GM23338 (cell line): ENCODE results near the gene GPRIN2. TPM values are rescaled to one million over a fixed set of nuclear protein-coding genes. Genes with fewer than 3 reads are reported as not detected.

Source experiments
- ATAC-seq: fragments of 200-7000 bp; cut with Tn5 transposase; 3 replicates; pipeline ENCODE4 v1.9.1; 2020
- DNase-seq: peaks from one replicate; pipeline ENCODE4 v3.0.0-alpha.2; 2015; ENCODE audit warnings: low spot score
- H2AFZ ChIP-seq: fragments of 200-600 bp; sonication (generic); 2 replicates; pipeline ENCODE4 v1.8.0; 2016; ENCODE audit warnings: antibody characterized with exemption, mild to moderate bottlenecking, moderate library complexity
- H3F3A ChIP-seq: fragments of 200-600 bp; sonication (generic); replicated peaks from 2 replicates; pipeline ENCODE4 v1.8.0; 2017; ENCODE audit warnings: antibody characterized with exemption, mixed run types, low read depth
- H3K27ac ChIP-seq: fragments of 200-600 bp; sonication (generic); 2 replicates; pipeline ENCODE4 v1.6.1; 2016; ENCODE audit warnings: low read depth
- H3K27me3 ChIP-seq: fragments of 200-600 bp; sonication (generic); 2 replicates; pipeline ENCODE4 v1.8.0; 2016; ENCODE audit warnings: mild to moderate bottlenecking, mixed run types, moderate library complexity; ENCODE audit not compliant: insufficient read depth
- H3K36me3 ChIP-seq: fragments of 200-600 bp; sonication (generic); 2 replicates; pipeline ENCODE4 v1.8.0; 2016; ENCODE audit warnings: mild to moderate bottlenecking; ENCODE audit not compliant: insufficient read depth
- H3K4me1 ChIP-seq: fragments of 200-600 bp; sonication (generic); 2 replicates; pipeline ENCODE4 v1.8.0; 2016; ENCODE audit warnings: mild to moderate bottlenecking, moderate library complexity; ENCODE audit not compliant: insufficient read depth
- H3K4me2 ChIP-seq: fragments of 200-600 bp; sonication (generic); 2 replicates; pipeline ENCODE4 v1.7.1; 2017; ENCODE audit warnings: mixed run types
- H3K4me3 ChIP-seq: fragments of 200-600 bp; sonication (generic); 2 replicates; pipeline ENCODE4 v1.6.1; 2016; ENCODE audit warnings: mixed run types
- H3K79me2 ChIP-seq: fragments of 200-600 bp; sonication (generic); replicated peaks from 2 replicates; pipeline ENCODE4 v1.8.0; 2017; ENCODE audit warnings: mild to moderate bottlenecking; ENCODE audit not compliant: insufficient read depth
- H3K9me2 ChIP-seq: fragments of 200-600 bp; sonication (generic); 2 replicates; pipeline ENCODE4 v1.8.0; 2017; ENCODE audit not compliant: insufficient read depth
- H4K20me1 ChIP-seq: fragments of 200-600 bp; sonication (generic); replicated peaks from 2 replicates; pipeline ENCODE4 v1.8.0; 2017; ENCODE audit warnings: mild to moderate bottlenecking; ENCODE audit not compliant: insufficient read depth
- H3K27ac Mint-ChIP-seq: 2 replicates; pipeline ENCODE4 v1.8.0; 2020; ENCODE audit warnings: inconsistent platforms, mild to moderate bottlenecking, moderate library complexity, mixed read lengths
- H3K27me3 Mint-ChIP-seq: 3 replicates; pipeline ENCODE4 v1.8.0; 2022; ENCODE audit warnings: low read depth, mild to moderate bottlenecking, moderate library complexity, mixed read lengths, inconsistent platforms; ENCODE audit not compliant: insufficient read depth, poor library complexity
- H3K36me3 Mint-ChIP-seq: 3 replicates; pipeline ENCODE4 v1.8.0; 2021; ENCODE audit warnings: low read depth, mild to moderate bottlenecking, inconsistent platforms, moderate library complexity, mixed read lengths
- H3K4me1 Mint-ChIP-seq: 3 replicates; pipeline ENCODE4 v1.8.0; 2020; ENCODE audit warnings: mild to moderate bottlenecking, inconsistent platforms, mixed read lengths
- H3K4me3 Mint-ChIP-seq: 3 replicates; pipeline ENCODE4 v1.8.0; 2021; ENCODE audit warnings: moderate library complexity, mild to moderate bottlenecking, inconsistent platforms, mixed read lengths
- H3K9me3 Mint-ChIP-seq: 3 replicates; pipeline ENCODE4 v1.8.0; 2020; ENCODE audit warnings: moderate library complexity, mild to moderate bottlenecking, inconsistent platforms, mixed read lengths
- CREB1 ChIP-seq: fragments of 250-450 bp; sonication (Bioruptor Pico); IDR thresholded peaks from 2 replicates; pipeline ENCODE4 v1.5.0; 2020; ENCODE audit warnings: low read depth, mild to moderate bottlenecking, moderate library complexity
- CTCF ChIP-seq, 2 experiments: fragments of 200-600 bp in 1 of 2; sonication (generic) in 1 of 2; conservative IDR thresholded peaks; 2 replicates each; pipeline versions ENCODE4 v1.5.1 to v1.6.1; 2016 to 2017; ENCODE audit warnings: antibody characterized with exemption in 2 of 2, low read depth in 2 of 2, mild to moderate bottlenecking in 2 of 2, moderate library complexity in 1 of 2
- ETS1 ChIP-seq: IDR thresholded peaks from 2 replicates; pipeline ENCODE4 v1.6.1; 2016; ENCODE audit warnings: antibody characterized with exemption
- EZH2 ChIP-seq: fragments of 200-600 bp; sonication (generic); IDR thresholded peaks from one replicate; pipeline ENCODE4 v1.8.0; 2017; ENCODE audit warnings: antibody characterized with exemption, mild to moderate bottlenecking, low read depth; ENCODE audit not compliant: unreplicated experiment
- EZH2phosphoT487 ChIP-seq: fragments of 200-600 bp; sonication (generic); IDR thresholded peaks from one replicate; pipeline ENCODE4 v1.8.1; 2018; ENCODE audit warnings: antibody characterized with exemption; ENCODE audit not compliant: unreplicated experiment
- JUNB ChIP-seq: IDR thresholded peaks from one replicate; pipeline ENCODE4 v1.6.1; 2016; ENCODE audit warnings: antibody characterized with exemption; ENCODE audit not compliant: unreplicated experiment
- NANOG ChIP-seq: IDR thresholded peaks from 2 replicates; pipeline ENCODE4 v1.6.1; 2016; ENCODE audit warnings: antibody characterized with exemption, borderline replicate concordance
- POLR2AphosphoS5 ChIP-seq: IDR thresholded peaks from 2 replicates; pipeline ENCODE4 v1.6.1; 2016; ENCODE audit warnings: antibody characterized with exemption, low read depth
- REST ChIP-seq: IDR thresholded peaks from one replicate; pipeline ENCODE4 v1.6.1; 2018; ENCODE audit warnings: antibody characterized with exemption; ENCODE audit not compliant: unreplicated experiment
- STAT1 ChIP-seq: IDR thresholded peaks from one replicate; pipeline ENCODE4 v1.6.1; 2016; ENCODE audit warnings: antibody characterized with exemption; ENCODE audit not compliant: unreplicated experiment
- ZNF114 ChIP-seq: fragments of 250-450 bp; sonication (Bioruptor Pico); IDR thresholded peaks from 2 replicates; pipeline ENCODE4 v1.5.0; 2020; ENCODE audit warnings: mild to moderate bottlenecking, moderate library complexity
- ZNF331 ChIP-seq: fragments of 250-450 bp; sonication (Bioruptor Pico); IDR thresholded peaks from 2 replicates; pipeline ENCODE4 v1.5.0; 2020; ENCODE audit warnings: low read depth, mild to moderate bottlenecking, moderate library complexity
- ZNF462 ChIP-seq: fragments of 250-450 bp; sonication (Bioruptor Pico); IDR thresholded peaks from 2 replicates; pipeline ENCODE4 v1.5.0; 2020; ENCODE audit warnings: mild to moderate bottlenecking, moderate library complexity
- polyA plus RNA-seq: library from polyadenylated mRNA; unstranded; fragments of >200 nt; fragmentation: Nextera tagmentation; extraction: Ambion mirVana; gene quantifications from 2 replicates; pipeline ENCODE4 v1.2.1, GENCODE V29; 2016
- total RNA-seq: library from RNA; depleted of rRNA; stranded (reverse); fragments of >200 nt; shearing (Covaris generic); gene quantifications from 2 replicates; pipeline ENCODE4 v1.2.3, GENCODE V29; 2014

The GPRIN2 gene
- total and polyA plus RNA-seq, 2 experiments from 2014 or later, result 2.9 to 28.5 TPM

- Mint-ChIP-seq H3K27ac (no peak overlapping the region), H3K4me3 (no peak overlapping the region), H3K27me3 (peaks cover 20% of the 10 kb centered on the region), H3K4me1 (peaks cover 15% of the 10 kb centered on the region), H3K9me3 (no peaks in the 10 kb centered on the region), H3K36me3 (no peaks in the 10 kb centered on the region; the same call in 2 of the 3 replicates)
- 0 out of 2 replicates have a peak, but pooled peaks cover 2% of the 10 kb centered on the region for H3F3A ChIP-seq
- ATAC-seq (peak; percentile 8; the same call in 1 of the 3 replicates), DNase-seq (no peak)
- H3K4me3 ChIP-seq, result no peak overlapping the region
- TF ChIP-seq CREB1 (CRISPR knock-in tag), result no peak
- TF ChIP-seq POLR2AphosphoS5, result no peak
- TF ChIP-seq STAT1, result no peak
- TF ChIP-seq ZNF114 (CRISPR knock-in tag), result no peak
- no peak for TF ChIP-seq ZNF331 (CRISPR knock-in tag)
- TF ChIP-seq JUNB, result no peak
- TF ChIP-seq REST, result no peak
- no peak for TF ChIP-seq ZNF462 (CRISPR knock-in tag)
- no peak for TF ChIP-seq CTCF (conservative IDR thresholded peaks at IDR 0.05; ENCODE audit: low read depth in 2 of 2)
- no peak for TF ChIP-seq EZH2
- TF ChIP-seq ETS1, result no peak
- TF ChIP-seq EZH2phosphoT487, result no peak
- TF ChIP-seq NANOG, result no peak
- H3K4me1 ChIP-seq, result peaks cover 8% of the 10 kb centered on the region
- H3K36me3 ChIP-seq, result no peaks in the 10 kb centered on the region
- no peak overlapping the region for H3K27ac ChIP-seq
- peak overlapping the region; percentile 70; the same call in 1 of the 2 replicates for H2AFZ ChIP-seq
- H3K9me2 ChIP-seq, result peaks cover 11% of the 10 kb centered on the region; the same call in 1 of the 2 replicates
- peaks cover 3% of the 10 kb centered on the region for H4K20me1 ChIP-seq
- 0 out of 2 replicates have a peak overlapping the region, but pooled peaks have one; percentile 8 for H3K4me2 ChIP-seq
- no peaks in the 10 kb centered on the region; the same call in 1 of the 2 replicates for H3K27me3 ChIP-seq
- no peaks in the 10 kb centered on the region for H3K79me2 ChIP-seq
Measured at GRCh38 chr10:46536781-46537180, 19.7 kb downstream of the GPRIN2 start.
